DOHH2 (cell line): ENCODE data around the gene LIPA.

Source experiments
- H3F3A ChIP-seq: fragments of 200-600 bp; sonication (generic), shearing (Covaris generic); 2 replicates; pipeline ENCODE4 v1.6.0; 2016; ENCODE audit warnings: antibody characterized with exemption, mild to moderate bottlenecking; ENCODE audit not compliant: control insufficient read depth, insufficient read depth
- H3K27ac ChIP-seq: fragments of 200-600 bp; sonication (generic); 2 replicates; pipeline ENCODE4 v1.5.1; 2014; ENCODE audit warnings: low read depth, mild to moderate bottlenecking, low read length, moderate library complexity
- H3K27me3 ChIP-seq: fragments of 200-600 bp; sonication (generic); 2 replicates; pipeline ENCODE4 v1.6.1; 2014; ENCODE audit warnings: mild to moderate bottlenecking, low read length, mixed read lengths; ENCODE audit not compliant: control insufficient read depth
- H3K36me3 ChIP-seq: fragments of 200-600 bp; sonication (generic); 2 replicates; pipeline ENCODE4 v1.6.1; 2014; ENCODE audit warnings: mild to moderate bottlenecking, low read length, moderate library complexity, mixed read lengths; ENCODE audit not compliant: control insufficient read depth
- H3K4me1 ChIP-seq: fragments of 200-600 bp; sonication (generic); 2 replicates; pipeline ENCODE4 v1.6.1; 2014; ENCODE audit warnings: mild to moderate bottlenecking, low read length, mixed read lengths; ENCODE audit not compliant: control insufficient read depth
- H3K4me2 ChIP-seq: fragments of 200-600 bp; sonication (generic); 2 replicates; pipeline ENCODE4 v1.6.0; 2014; ENCODE audit warnings: mild to moderate bottlenecking, low read length, moderate library complexity
- H3K4me3 ChIP-seq: fragments of 200-600 bp; sonication (generic); 2 replicates; pipeline ENCODE4 v1.5.1; 2014; ENCODE audit warnings: mild to moderate bottlenecking, low read length, mixed read lengths
- H3K79me2 ChIP-seq: fragments of 200-600 bp; sonication (generic); 2 replicates; pipeline ENCODE4 v1.6.1; 2014; ENCODE audit warnings: mild to moderate bottlenecking, low read length, mixed read lengths; ENCODE audit not compliant: control insufficient read depth
- H3K9me2 ChIP-seq: fragments of 200-600 bp; sonication (generic); replicated peaks from 2 replicates; pipeline ENCODE4 v1.6.1; 2014; ENCODE audit warnings: mild to moderate bottlenecking, low read length, mixed read lengths; ENCODE audit not compliant: control insufficient read depth
- H3K9me3 ChIP-seq: fragments of 200-600 bp; sonication (generic); 2 replicates; pipeline ENCODE4 v1.6.1; 2014; ENCODE audit warnings: antibody characterized with exemption, low read length, mixed read lengths; ENCODE audit not compliant: control insufficient read depth, insufficient read depth
- H4K20me1 ChIP-seq: fragments of 200-600 bp; sonication (generic); 2 replicates; pipeline ENCODE4 v1.6.0; 2014; ENCODE audit warnings: low read depth, mild to moderate bottlenecking, antibody characterized with exemption, low read length, moderate library complexity; ENCODE audit not compliant: control insufficient read depth, insufficient read depth
- CTCF ChIP-seq: fragments of 200-600 bp; sonication (generic); IDR thresholded peaks from one replicate; pipeline ENCODE4 v1.5.1; 2014; ENCODE audit warnings: antibody characterized with exemption, mild to moderate bottlenecking, low read depth, low read length; ENCODE audit not compliant: poor library complexity, severe bottlenecking
- EZH2phosphoT487 ChIP-seq: fragments of 200-600 bp; sonication (generic); IDR thresholded peaks from 2 replicates; pipeline ENCODE4 v1.6.1; 2017; ENCODE audit warnings: borderline replicate concordance, mild to moderate bottlenecking, antibody characterized with exemption, low read length, moderate library complexity, mixed read lengths

LIPA gene

GRCh38 chr10:89214566-89215165, 36.9 kb downstream of the LIPA start:
- no peak for TF ChIP-seq CTCF
- no peak for TF ChIP-seq EZH2phosphoT487
- H3K4me2 ChIP-seq = no peak overlapping the region

GRCh38 chr10:89213191-89213808, 38.3 kb downstream of the LIPA start:
- Histone ChIP-seq H3K27ac (no peak overlapping the region), H3F3A (peaks cover 5% of the 10 kb centered on the region; the same call in 1 of the 2 replicates), H3K27me3 (peaks cover 12% of the 10 kb centered on the region), H3K9me2 (no peaks in the 10 kb centered on the region), H3K79me2 (no peaks in the 10 kb centered on the region), H3K36me3 (no peaks in the 10 kb centered on the region), H3K4me3 (no peak overlapping the region), H3K4me2 (no peak overlapping the region), H3K4me1 (peaks cover 14% of the 10 kb centered on the region), H3K9me3 (no peaks in the 10 kb centered on the region), H4K20me1 (no peaks in the 10 kb centered on the region)
- TF ChIP-seq CTCF = peak; percentile 29
- no peak for TF ChIP-seq EZH2phosphoT487

More at GRCh38 chr10:89214566-89215165, 36.9 kb downstream of the LIPA start:
- no peak overlapping the region for H3K4me3 ChIP-seq
- H3K79me2 ChIP-seq = no peaks in the 10 kb centered on the region
- no peaks in the 10 kb centered on the region for H3K36me3 ChIP-seq
- no peaks in the 10 kb centered on the region for H3K9me2 ChIP-seq
- peaks cover 9% of the 10 kb centered on the region for H3K4me1 ChIP-seq
- H3K27me3 ChIP-seq = peaks cover 4% of the 10 kb centered on the region; the same call in 1 of the 2 replicates
- no peaks in the 10 kb centered on the region for H4K20me1 ChIP-seq
- H3K9me3 ChIP-seq = no peaks in the 10 kb centered on the region
- H3K27ac ChIP-seq = no peak overlapping the region
- H3F3A ChIP-seq = peaks cover 5% of the 10 kb centered on the region; the same call in 1 of the 2 replicates

- Histone ChIP-seq H3K27me3 (peaks cover 36% of the 10 kb centered on the region), H3K79me2 (no peaks in the 10 kb centered on the region)
- TF ChIP-seq EZH2phosphoT487 (no peak), CTCF (no peak)
Measured at GRCh38 chr10:89210794-89211425, 40.7 kb downstream of the LIPA start.

More at GRCh38 chr10:89210794-89211425, 40.7 kb downstream of the LIPA start:
- no peak overlapping the region for H3K27ac ChIP-seq
- no peak overlapping the region for H3K4me3 ChIP-seq
- H3K4me2 ChIP-seq = no peak overlapping the region
- H3F3A ChIP-seq = no peaks in the 10 kb centered on the region
- H3K9me2 ChIP-seq = no peaks in the 10 kb centered on the region
- H3K36me3 ChIP-seq = no peaks in the 10 kb centered on the region
- H3K4me1 ChIP-seq = peaks cover 18% of the 10 kb centered on the region
- no peaks in the 10 kb centered on the region for H4K20me1 ChIP-seq
- no peaks in the 10 kb centered on the region for H3K9me3 ChIP-seq
